ENCODE results near the gene FUCA2.
A peak's percentile ranks its signal among the peaks of the same experiment; 100 is the strongest.

FUCA2 gene

GRCh38 chr6:143510991-143511891, at the start of gene FUCA2:
Gene FUCA2 (minus strand): TSS chr6:143511720. CDS start chr6:143511634, 86 bp downstream.
- DNase-seq, result peak; percentile 16

GRCh38 chr6:143561105-143561704, 49.7 kb upstream of the FUCA2 start:
- DNase-seq, result no peak

- no peak for DNase-seq
Observed at GRCh38 chr6:143559051-143559660, 47.6 kb upstream of the FUCA2 start.

- DNase-seq, result no peak
Observed at GRCh38 chr6:143556529-143556928, 45.0 kb upstream of the FUCA2 start.

GRCh38 chr6:143555582-143555981, 44.1 kb upstream of the FUCA2 start:
- DNase-seq, result no peak

GRCh38 chr6:143555071-143555492, 43.6 kb upstream of the FUCA2 start:
- peak; percentile 29 for DNase-seq

- DNase-seq, result no peak
Observed at GRCh38 chr6:143553337-143553736, 41.8 kb upstream of the FUCA2 start.

- no peak for DNase-seq
Observed at GRCh38 chr6:143549949-143550268, 38.4 kb upstream of the FUCA2 start.

- DNase-seq, result no peak
Observed at GRCh38 chr6:143549221-143549948, 37.9 kb upstream of the FUCA2 start.

GRCh38 chr6:143546599-143546998, 35.1 kb upstream of the FUCA2 start:
- DNase-seq, result no peak

GRCh38 chr6:143545976-143546547, 34.5 kb upstream of the FUCA2 start:
- no peak for DNase-seq

GRCh38 chr6:143545165-143545564, 33.6 kb upstream of the FUCA2 start:
- DNase-seq, result no peak

GRCh38 chr6:143544011-143544696, 32.6 kb upstream of the FUCA2 start:
- DNase-seq, result no peak

GRCh38 chr6:143543435-143543834, 31.9 kb upstream of the FUCA2 start:
- no peak for DNase-seq

GRCh38 chr6:143542888-143543287, 31.4 kb upstream of the FUCA2 start:
- no peak for DNase-seq

- DNase-seq, result no peak
Observed at GRCh38 chr6:143540192-143540591, 28.7 kb upstream of the FUCA2 start.

GRCh38 chr6:143539734-143540133, 28.2 kb upstream of the FUCA2 start:
- no peak for DNase-seq

GRCh38 chr6:143539106-143539505, 27.6 kb upstream of the FUCA2 start:
- no peak for DNase-seq

GRCh38 chr6:143538374-143538773, 26.9 kb upstream of the FUCA2 start:
- DNase-seq, result no peak

GRCh38 chr6:143536866-143537691, 25.6 kb upstream of the FUCA2 start:
- DNase-seq, result peak; percentile 62

- peak; percentile 39 for DNase-seq
Observed at GRCh38 chr6:143536461-143536865, 24.9 kb upstream of the FUCA2 start.

Measured in GDM1 (cell line).